SH-SY5Y (cell line): Measurements from ENCODE around the gene SAMD14.

ENCODE experiments used
- GATA2 ChIP-seq: IDR thresholded peaks from 2 replicates; pipeline ENCODE4 v1.6.1; 2011; ENCODE audit warnings: mild to moderate bottlenecking, low read depth, low read length
- GATA3 ChIP-seq: IDR thresholded peaks from 2 replicates; pipeline ENCODE4 v1.6.1; 2011; ENCODE audit warnings: low read depth, mild to moderate bottlenecking, low read length, moderate library complexity

- no peak for TF ChIP-seq GATA2
- no peak for TF ChIP-seq GATA3
These were observed 2.1 kb downstream of the SAMD14 start for GRCh38 chr17:50127697-50128361.
